ENCODE results near the gene STARD10. TPM values are rescaled to one million over a fixed set of nuclear protein-coding genes. Genes with fewer than 3 reads are reported as not detected.

The STARD10 gene
- total RNA-seq, 2 donors from 2014 or later: 32.2 to 33.3 TPM

DNA sequence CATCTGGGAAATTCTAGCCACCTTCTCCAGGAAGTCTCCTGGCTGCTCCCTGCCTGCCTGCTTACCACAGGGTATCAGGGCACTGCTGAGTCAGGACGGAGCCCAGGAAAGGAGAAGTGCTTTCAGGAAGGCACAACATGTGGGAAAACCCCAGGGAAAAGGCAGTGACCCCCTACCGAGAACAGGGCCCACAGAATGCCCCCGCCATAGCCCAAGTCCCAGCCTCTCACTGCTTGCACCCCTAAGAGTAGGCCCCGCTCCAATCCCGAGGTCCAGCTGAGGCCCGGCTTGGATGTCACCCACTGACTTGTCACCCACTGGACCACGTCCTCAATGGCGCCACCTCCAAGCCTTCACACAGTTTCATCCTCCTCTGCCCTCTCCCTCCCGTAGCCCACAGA, 75.7 kb downstream of the STARD10 start:
- H3K27me3 Mint-ChIP-seq (ENCODE audit: insufficient read depth): no peaks in the 10 kb centered on the region
- Histone ChIP-seq H3K36me3 (ENCODE audit: control insufficient read depth, insufficient read depth, low read length) (peaks cover 11% of the 10 kb centered on the region), H3K4me1 (ENCODE audit: control insufficient read depth, insufficient read depth, low read length) (peaks cover 6% of the 10 kb centered on the region), H3K9ac (ENCODE audit: extremely low read depth, low read length, poor library complexity, severe bottlenecking) (no peak overlapping the region), H3K9me3 (ENCODE audit: control insufficient read depth, low read length) (no peaks in the 10 kb centered on the region), H3K4me3 (ENCODE audit: low read length) (no peak overlapping the region), H3K27me3 (ENCODE audit: control insufficient read depth, insufficient read depth, low read length, poor library complexity, severe bottlenecking) (no peaks in the 10 kb centered on the region), H3K27ac (ENCODE audit: low read depth, low read length) (no peak overlapping the region)
- H3K36me3 Mint-ChIP-seq (ENCODE audit: low read depth): peaks cover 23% of the 10 kb centered on the region
- WGBS, 2 experiments (ENCODE audit: insufficient coverage in 1 of 2, insufficient read length in 1 of 2): 92 to 93% methylated on average over 8 to 9 of the region's 9 CpGs
- H3K27ac Mint-ChIP-seq: no peak overlapping the region
- TF ChIP-seq, protein P1, sequence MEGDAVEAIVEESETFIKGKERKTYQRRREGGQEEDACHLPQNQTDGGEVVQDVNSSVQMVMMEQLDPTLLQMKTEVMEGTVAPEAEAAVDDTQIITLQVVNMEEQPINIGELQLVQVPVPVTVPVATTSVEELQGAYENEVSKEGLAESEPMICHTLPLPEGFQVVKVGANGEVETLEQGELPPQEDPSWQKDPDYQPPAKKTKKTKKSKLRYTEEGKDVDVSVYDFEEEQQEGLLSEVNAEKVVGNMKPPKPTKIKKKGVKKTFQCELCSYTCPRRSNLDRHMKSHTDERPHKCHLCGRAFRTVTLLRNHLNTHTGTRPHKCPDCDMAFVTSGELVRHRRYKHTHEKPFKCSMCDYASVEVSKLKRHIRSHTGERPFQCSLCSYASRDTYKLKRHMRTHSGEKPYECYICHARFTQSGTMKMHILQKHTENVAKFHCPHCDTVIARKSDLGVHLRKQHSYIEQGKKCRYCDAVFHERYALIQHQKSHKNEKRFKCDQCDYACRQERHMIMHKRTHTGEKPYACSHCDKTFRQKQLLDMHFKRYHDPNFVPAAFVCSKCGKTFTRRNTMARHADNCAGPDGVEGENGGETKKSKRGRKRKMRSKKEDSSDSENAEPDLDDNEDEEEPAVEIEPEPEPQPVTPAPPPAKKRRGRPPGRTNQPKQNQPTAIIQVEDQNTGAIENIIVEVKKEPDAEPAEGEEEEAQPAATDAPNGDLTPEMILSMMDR (conservative IDR thresholded peaks at IDR 0.05): no peak
- H3K9me3 Mint-ChIP-seq: no peaks in the 10 kb centered on the region
- peaks cover 21% of the 10 kb centered on the region for H3K4me1 Mint-ChIP-seq
- H3K4me3 Mint-ChIP-seq: no peak overlapping the region
- no peak for DNase-seq

DNA sequence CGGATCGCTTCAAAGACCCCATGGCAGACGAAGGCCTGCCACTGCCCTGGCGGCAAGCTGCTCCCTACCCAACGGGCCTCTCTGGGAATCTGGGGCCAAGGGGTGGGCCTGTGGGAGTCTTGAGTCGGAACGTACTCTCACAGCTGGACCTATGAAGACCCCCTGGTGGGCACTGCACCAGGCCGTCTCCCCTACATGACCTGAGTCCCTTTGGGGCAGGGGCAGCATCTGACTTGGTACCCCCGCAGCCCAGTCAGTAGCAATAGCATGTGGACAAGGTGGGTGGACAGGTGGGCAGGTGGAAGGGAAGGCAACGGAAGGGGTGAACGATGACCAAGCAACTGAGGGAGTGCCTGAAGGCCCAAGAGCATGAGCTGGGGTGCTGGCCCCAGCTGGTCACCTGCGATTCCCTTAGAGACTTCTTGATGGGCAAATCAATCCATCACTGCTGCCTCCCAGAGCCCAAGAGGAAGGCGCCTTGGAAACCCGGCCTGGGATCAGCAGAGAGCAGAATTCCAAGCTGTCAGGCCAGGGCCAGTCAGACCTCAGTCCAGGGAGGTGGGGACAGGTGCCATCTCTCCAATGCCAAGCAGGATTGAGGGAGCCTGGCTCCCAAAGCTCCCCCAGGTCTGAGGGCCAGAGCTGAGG, 76.9 kb downstream of the STARD10 start:
- 89 to 90% methylated on average over 5 to 14 of the region's 14 CpGs for WGBS, 2 experiments (ENCODE audit: insufficient coverage in 1 of 2, insufficient read length in 1 of 2)
- Histone ChIP-seq H3K4me3 (ENCODE audit: low read length) (no peak overlapping the region), H3K4me1 (ENCODE audit: control insufficient read depth, insufficient read depth, low read length) (peaks cover 5% of the 10 kb centered on the region), H3K27ac (ENCODE audit: low read depth, low read length) (peak overlapping the region; percentile 50), H3K36me3 (ENCODE audit: control insufficient read depth, insufficient read depth, low read length) (peaks cover 11% of the 10 kb centered on the region), H3K9ac (ENCODE audit: extremely low read depth, low read length, poor library complexity, severe bottlenecking) (no peak overlapping the region), H3K9me3 (ENCODE audit: control insufficient read depth, low read length) (no peaks in the 10 kb centered on the region), H3K27me3 (ENCODE audit: control insufficient read depth, insufficient read depth, low read length, poor library complexity, severe bottlenecking) (no peaks in the 10 kb centered on the region)
- H3K27me3 Mint-ChIP-seq (ENCODE audit: insufficient read depth): no peaks in the 10 kb centered on the region
- no peak for DNase-seq
- H3K27ac Mint-ChIP-seq: no peak overlapping the region
- no peak overlapping the region for H3K4me3 Mint-ChIP-seq
- no peaks in the 10 kb centered on the region for H3K9me3 Mint-ChIP-seq
- TF ChIP-seq, protein P1 (conservative IDR thresholded peaks at IDR 0.05): no peak
- peaks cover 28% of the 10 kb centered on the region for H3K36me3 Mint-ChIP-seq (ENCODE audit: low read depth)
- H3K4me1 Mint-ChIP-seq: peaks cover 20% of the 10 kb centered on the region

DNA sequence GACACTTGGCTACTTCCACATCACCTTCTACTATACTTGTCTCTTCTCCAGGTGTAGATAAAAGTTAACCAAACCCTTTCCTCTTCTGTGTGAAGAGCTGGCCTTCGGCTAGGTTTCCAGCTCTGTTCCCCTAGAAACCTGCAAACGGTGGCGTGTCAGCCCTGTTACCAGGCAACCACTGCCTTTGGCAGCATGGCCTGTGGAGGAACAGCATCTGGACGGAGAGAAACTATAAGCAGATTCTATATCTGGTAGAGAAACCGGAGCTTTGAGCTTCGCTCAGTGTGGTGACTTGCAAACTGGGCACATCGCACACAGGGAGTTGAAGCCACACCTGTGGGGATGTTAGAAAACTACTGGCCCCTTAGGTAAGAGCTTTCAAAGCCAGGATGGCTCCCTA, 77.6 kb downstream of the STARD10 start:
- peaks cover 29% of the 10 kb centered on the region for H3K36me3 Mint-ChIP-seq (ENCODE audit: low read depth)
- peaks cover 14% of the 10 kb centered on the region for H3K4me1 Mint-ChIP-seq
- no peaks in the 10 kb centered on the region for H3K4me1 ChIP-seq (ENCODE audit: control insufficient read depth, insufficient read depth, low read length)
- 67 to 92% methylated on average over 7 of the region's 7 CpGs for WGBS, 2 experiments (ENCODE audit: insufficient coverage in 1 of 2, insufficient read length in 1 of 2)
- no peak overlapping the region for H3K4me3 ChIP-seq (ENCODE audit: low read length)
- H3K9me3 Mint-ChIP-seq: no peaks in the 10 kb centered on the region
- H3K4me3 Mint-ChIP-seq: no peak overlapping the region
- H3K27me3 Mint-ChIP-seq (ENCODE audit: insufficient read depth): no peaks in the 10 kb centered on the region
- TF ChIP-seq, protein P1 (conservative IDR thresholded peaks at IDR 0.05): no peak
- no peaks in the 10 kb centered on the region for H3K9me3 ChIP-seq (ENCODE audit: control insufficient read depth, low read length)
- H3K9ac ChIP-seq (ENCODE audit: extremely low read depth, low read length, poor library complexity, severe bottlenecking): no peak overlapping the region
- H3K27ac ChIP-seq (ENCODE audit: low read depth, low read length): peak overlapping the region; percentile 50
- no peaks in the 10 kb centered on the region for H3K27me3 ChIP-seq (ENCODE audit: control insufficient read depth, insufficient read depth, low read length, poor library complexity, severe bottlenecking)
- H3K27ac Mint-ChIP-seq: no peak overlapping the region
- peaks cover 13% of the 10 kb centered on the region for H3K36me3 ChIP-seq (ENCODE audit: control insufficient read depth, insufficient read depth, low read length)
- DNase-seq: no peak

Measured in endodermal cell (in vitro differentiated cells).